Choroid plexus epithelial cell (primary cell): Measurements from ENCODE around the gene HERC2.
"Not testable (repeated sequence)": the region's sequence is repeated elsewhere in the genome, so short reads cannot be mapped to it uniquely, and the experiment has no call there.

Source experiments
- DNase-seq: peaks from one replicate; pipeline ENCODE4 v3.0.0-alpha.2; 2010; ENCODE audit warnings: low read depth
- H3K4me3 ChIP-seq: 2 replicates; pipeline ENCODE4 v1.5.1; 2011; ENCODE audit warnings: low read depth, mild to moderate bottlenecking, control low read depth, low read length, moderate library complexity
- CTCF ChIP-seq: conservative IDR thresholded peaks from 2 replicates; pipeline ENCODE4 v1.5.1; 2011; ENCODE audit warnings: low read depth, mild to moderate bottlenecking, control low read depth, inconsistent platforms, low read length, moderate library complexity

Gene HERC2

GRCh38 chr15:28208583-28208982 lies 113.4 kb downstream of the HERC2 start:
- no peak for TF ChIP-seq CTCF
- H3K4me3 ChIP-seq = no peak overlapping the region
- no peak for DNase-seq

DNA sequence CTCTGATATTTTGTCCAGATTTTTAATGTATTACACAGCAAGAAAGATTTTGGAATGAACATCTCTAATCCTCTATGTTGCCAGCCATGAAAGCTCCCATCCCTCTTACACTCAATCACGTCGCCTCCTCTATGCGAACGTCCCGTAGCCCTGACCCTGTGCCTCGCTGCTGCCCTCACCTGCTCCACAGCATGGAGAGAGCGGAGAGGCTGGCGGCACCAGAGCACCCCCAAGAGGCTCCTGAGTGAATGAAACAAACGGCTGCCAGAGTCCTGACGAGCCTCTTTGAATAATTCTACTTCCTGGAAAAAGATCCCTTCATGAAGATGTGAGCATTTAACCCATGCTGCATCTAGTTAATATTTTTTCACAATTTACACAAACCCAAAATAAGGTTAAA lies 116.3 kb downstream of the HERC2 start:
- H3K4me3 ChIP-seq, DNase-seq: not testable (repeated sequence)

DNA sequence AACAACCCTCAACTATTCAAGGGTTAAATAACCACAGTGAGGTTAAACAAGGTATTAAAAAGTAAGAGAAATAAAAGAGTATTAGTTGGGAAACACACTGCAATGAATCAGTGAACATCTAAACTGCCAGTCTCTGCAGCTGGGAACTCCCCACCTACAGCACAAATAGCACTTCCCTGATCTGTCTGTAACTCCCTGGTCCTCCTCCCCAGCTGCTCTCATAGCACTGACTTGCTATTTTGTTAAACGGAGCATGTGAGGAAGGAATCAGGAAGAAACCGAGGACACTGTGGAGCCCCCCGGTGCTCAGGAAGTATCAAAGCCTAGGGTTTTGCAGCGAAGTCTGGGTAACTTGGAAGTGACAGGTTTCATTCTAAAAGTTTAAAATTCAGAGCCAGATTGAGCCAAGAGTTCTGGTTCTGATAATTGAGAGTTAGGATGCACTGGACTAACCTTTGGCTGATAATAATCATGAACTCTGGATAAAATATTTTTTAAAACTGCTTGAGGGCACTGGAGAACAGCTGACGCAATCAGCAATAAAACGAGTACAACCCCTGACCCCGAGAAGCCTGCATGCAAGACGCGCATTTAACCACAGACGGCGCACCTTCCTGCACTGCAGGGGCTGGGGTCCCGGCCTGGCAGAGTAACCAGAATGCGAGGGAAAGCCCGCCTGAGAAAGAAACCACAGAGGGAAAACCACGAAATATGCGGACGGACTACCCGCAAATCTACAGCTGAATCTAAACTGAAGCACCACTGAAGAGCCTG lies 118.7 kb downstream of the HERC2 start:
- DNase-seq = peak; percentile 23
- H3K4me3 ChIP-seq = not testable (repeated sequence)

DNA sequence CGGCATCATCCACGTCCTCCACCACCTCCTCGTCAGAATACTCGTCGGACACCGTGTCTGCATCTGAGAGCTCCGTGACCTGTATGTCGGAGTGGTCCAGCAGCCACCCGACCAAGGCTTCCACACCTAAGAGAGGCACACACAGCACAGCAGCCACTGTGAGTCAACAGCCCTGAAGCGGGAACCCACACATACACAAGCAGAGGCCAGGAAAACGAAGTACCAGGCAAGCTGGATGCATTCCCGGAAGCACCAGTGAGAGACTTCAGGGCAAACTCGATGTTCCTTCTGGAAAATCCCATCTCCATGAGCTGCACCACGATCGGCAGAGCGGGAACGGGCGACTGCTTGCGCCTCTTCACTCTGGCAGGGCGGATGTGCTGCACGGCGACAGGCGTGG lies 119.9 kb downstream of the HERC2 start:
- not testable (repeated sequence) for H3K4me3 ChIP-seq

GRCh38 chr15:28198215-28198614 lies 123.8 kb downstream of the HERC2 start:
- not testable (repeated sequence) for H3K4me3 ChIP-seq

More for the DNA sequence above, 119.9 kb downstream of the HERC2 start:
- not testable (repeated sequence) for DNase-seq

DNA sequence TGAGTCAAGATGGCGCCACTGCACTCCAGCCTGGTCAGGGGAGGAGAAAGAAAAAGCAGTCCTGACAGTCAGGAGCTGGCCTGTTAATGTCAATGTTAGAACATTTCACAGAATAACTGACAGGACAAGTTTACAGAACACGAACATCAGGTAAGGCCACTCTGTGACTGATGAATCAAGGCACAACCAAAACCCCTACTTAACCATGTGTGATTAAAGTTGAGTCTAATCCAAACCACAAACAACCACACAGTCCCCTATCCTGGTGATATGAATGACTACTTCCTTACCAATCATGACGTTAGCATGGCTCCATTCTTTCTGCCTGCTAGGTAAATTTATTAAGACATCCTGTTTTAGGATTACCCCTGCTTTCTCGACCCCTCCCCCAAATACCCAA lies 124.3 kb downstream of the HERC2 start:
- H3K4me3 ChIP-seq, DNase-seq: not testable (repeated sequence)

More at GRCh38 chr15:28198215-28198614, 123.8 kb downstream of the HERC2 start:
- DNase-seq = not testable (repeated sequence)

- not testable (repeated sequence) for DNase-seq, H3K4me3 ChIP-seq
Measured at GRCh38 chr15:28196581-28196980, 125.4 kb downstream of the HERC2 start.

DNA sequence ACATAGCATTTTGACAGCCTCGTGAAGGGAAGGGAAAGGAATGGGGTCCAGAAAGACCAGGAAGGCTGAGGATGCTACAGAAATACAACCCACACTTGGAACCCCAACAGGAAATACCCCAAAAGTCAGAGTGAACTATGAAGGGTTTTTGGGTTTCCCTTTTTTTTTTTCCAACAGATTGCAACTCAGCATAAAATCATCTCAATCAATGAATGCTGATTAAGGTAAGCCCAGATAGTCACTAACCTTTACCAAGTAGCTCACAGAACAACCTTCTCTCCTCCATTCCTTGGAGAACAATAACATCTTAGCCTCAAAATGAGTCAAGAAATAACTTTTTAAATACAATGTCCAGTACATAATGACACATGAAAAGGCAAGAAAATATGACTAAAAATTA lies 129.2 kb downstream of the HERC2 start:
- no peak for DNase-seq
- TF ChIP-seq CTCF = no peak
- no peak overlapping the region for H3K4me3 ChIP-seq

DNA sequence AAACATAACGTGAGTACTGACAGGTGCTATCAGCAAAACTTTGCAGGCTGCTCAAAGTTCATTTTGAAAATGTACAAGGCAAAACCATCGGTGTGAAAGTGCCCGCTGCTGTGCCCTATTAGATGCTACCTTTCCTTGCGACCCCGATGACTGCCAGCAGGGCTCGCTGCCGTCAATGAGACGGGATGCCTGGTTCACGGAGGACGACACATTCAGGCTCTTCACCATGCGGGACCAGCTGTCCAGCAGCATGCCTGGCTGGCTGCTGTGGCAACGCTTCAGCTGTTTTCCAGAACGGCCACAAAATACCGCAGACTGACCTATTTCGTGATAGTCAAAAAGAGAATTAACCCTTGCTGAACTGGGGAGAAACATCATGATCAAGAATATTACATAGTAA lies 130.1 kb downstream of the HERC2 start:
- peak; percentile 60 for TF ChIP-seq CTCF
- DNase-seq = peak; percentile 87
- no peak overlapping the region for H3K4me3 ChIP-seq

- no peak overlapping the region for H3K4me3 ChIP-seq
- DNase-seq = no peak
- TF ChIP-seq CTCF = no peak
Measured at GRCh38 chr15:28190391-28191174, 131.4 kb downstream of the HERC2 start.
